B cell (primary cell): ENCODE results near the gene C2CD3. TPM values are rescaled to one million over a fixed set of nuclear protein-coding genes. Genes with fewer than 3 reads are reported as not detected.

Experiments
- ATAC-seq: fragments of 200-7000 bp; cut with Tn5 transposase; one replicate; pipeline ENCODE4 v1.10.0; 2021; ENCODE audit warnings: low read depth, mild to moderate bottlenecking, moderate number of reproducible peaks, moderate library complexity
- CTCF ChIA-PET: fragments of 350-600 bp; sonication (Branson Sonifier 250); formaldehyde crosslinking; loops from one replicate; lab custom pipeline; 2021; ENCODE audit warnings: antibody characterized with exemption, inconsistent platforms; lab: Charles Lee
- POLR2A ChIA-PET: fragments of 350-600 bp; sonication (Branson Sonifier 250); formaldehyde crosslinking; loops from one replicate; lab custom pipeline; 2021; ENCODE audit warnings: antibody characterized with exemption; lab: Charles Lee
- DNase-seq: peaks from one replicate; pipeline ENCODE4 v3.0.0; 2013
- H2AFZ ChIP-seq: 2 replicates; pipeline ENCODE4 v1.6.1; 2012; ENCODE audit warnings: mild to moderate bottlenecking, low read depth, low read length; ENCODE audit not compliant: insufficient read depth, poor library complexity, severe bottlenecking
- H3K27ac ChIP-seq, 2 donors: 1 replicate in 1 of 2; 2 replicates in 1 of 2; pipeline ENCODE4 v1.5.1; 2012 to 2013; ENCODE audit warnings: low read length in 2 of 2, mild to moderate bottlenecking in 2 of 2, moderate library complexity in 1 of 2
- H3K27me3 ChIP-seq, 4 experiments: fragments of 200-600 bp in 1 of 4; sonication (generic) in 1 of 4; replicated peaks in 1 of 4; 1 replicate in 2 of 4; 2 replicates in 2 of 4; pipeline versions ENCODE4 v1.6.1 to v1.7.0; 2013 to 2016; ENCODE audit warnings: low read length in 3 of 4, mild to moderate bottlenecking in 2 of 4, mixed read lengths in 1 of 4, moderate library complexity in 1 of 4; ENCODE audit not compliant: insufficient read depth in 4 of 4, control insufficient read depth in 3 of 4; ENCODE audit errors: control extremely low read depth in 1 of 4
- H3K36me3 ChIP-seq, 2 experiments: replicated peaks in 1 of 2; 1 replicate in 1 of 2; 2 replicates in 1 of 2; pipeline versions ENCODE4 v1.6.1 to v1.7.1; 2013; ENCODE audit warnings: low read length in 1 of 2; ENCODE audit not compliant: insufficient read depth in 2 of 2, control insufficient read depth in 1 of 2; ENCODE audit errors: control extremely low read depth in 1 of 2, extremely low read depth in 1 of 2
- H3K4me1 ChIP-seq, 2 donors: fragments of 200-600 bp in 1 of 2; sonication (generic) in 1 of 2; 1 replicate in 1 of 2; 2 replicates in 1 of 2; pipeline versions ENCODE4 v1.5.1 to v1.6.1; 2013 to 2017; ENCODE audit warnings: low read length in 2 of 2; ENCODE audit not compliant: control insufficient read depth in 2 of 2, insufficient read depth in 2 of 2
- H3K4me2 ChIP-seq: replicated peaks from 2 replicates; pipeline ENCODE3; 2012; ENCODE audit warnings: mild to moderate bottlenecking, low read depth, low read length; ENCODE audit not compliant: poor library complexity, severe bottlenecking
- H3K4me3 ChIP-seq, 5 experiments: fragments of 200-600 bp in 1 of 5; sonication (generic) in 1 of 5; 1 replicate in 3 of 5; 2 replicates in 2 of 5; pipeline versions ENCODE4 v1.5.1 to v1.7.0; 2011 to 2016; ENCODE audit warnings: low read length in 4 of 5, mild to moderate bottlenecking in 4 of 5, low read depth in 2 of 5, control low read depth in 1 of 5, moderate library complexity in 1 of 5; ENCODE audit not compliant: insufficient read depth in 1 of 5; ENCODE audit errors: control extremely low read depth in 1 of 5, extremely low read depth in 1 of 5
- H3K79me2 ChIP-seq: fragments of 200-600 bp; sonication (generic); one replicate; pipeline ENCODE4 v1.6.0; 2016; ENCODE audit warnings: low read length; ENCODE audit not compliant: control insufficient read depth, insufficient read depth
- H3K9ac ChIP-seq: fragments of 200-600 bp; sonication (generic); 2 replicates; pipeline ENCODE4 v1.6.1; 2017; ENCODE audit warnings: mild to moderate bottlenecking, low read length, moderate library complexity
- H3K9me3 ChIP-seq, 3 donors: one replicate each; pipeline versions ENCODE4 v1.6.1 to v1.7.1; 2013; ENCODE audit warnings: low read length in 2 of 3; ENCODE audit not compliant: control insufficient read depth in 2 of 3, insufficient read depth in 1 of 3; ENCODE audit errors: control extremely low read depth in 1 of 3
- H4K20me1 ChIP-seq: 2 replicates; pipeline ENCODE4 v1.6.0; 2012; ENCODE audit warnings: mild to moderate bottlenecking, low read length; ENCODE audit not compliant: insufficient read depth, control insufficient read depth, poor library complexity, severe bottlenecking
- H3K27ac Mint-ChIP-seq: one replicate; pipeline ENCODE4 v1.8.0; 2021; ENCODE audit warnings: mixed read lengths
- H3K27me3 Mint-ChIP-seq: one replicate; pipeline ENCODE4 v1.8.0; 2021; ENCODE audit warnings: mixed read lengths
- H3K4me1 Mint-ChIP-seq: one replicate; pipeline ENCODE4 v1.8.0; 2021; ENCODE audit warnings: mixed read lengths
- H3K4me3 Mint-ChIP-seq: one replicate; pipeline ENCODE4 v1.8.0; 2021; ENCODE audit warnings: mixed read lengths
- H3K9me3 Mint-ChIP-seq: one replicate; pipeline ENCODE4 v1.8.0; 2022; ENCODE audit warnings: mixed read lengths; ENCODE audit not compliant: insufficient read depth
- EZH2 ChIP-seq: IDR thresholded peaks from 2 replicates; pipeline ENCODE4 v1.6.1; 2012; ENCODE audit warnings: borderline replicate concordance, low read depth, mild to moderate bottlenecking, moderate library complexity, low read length; ENCODE audit not compliant: insufficient read depth, poor library complexity, severe bottlenecking
- WGBS: methylation state at CpG from one replicate; pipeline ENCODE4 v1.1.5; 2013; ENCODE audit warnings: missing lambda C conversion rate; ENCODE audit not compliant: insufficient coverage; 5-methylcytosine and 5-hydroxymethylcytosine counted together
- intact Hi-C: fragments of 100-400 bp; cut with micrococcal nuclease; formaldehyde crosslinking; loops from one replicate; pipeline ENCODE4 v1.10.0; 2022
- polyA plus RNA-seq: library from polyadenylated mRNA; depleted of rRNA; stranded (reverse); fragments of >200 nt; gene quantifications from 2 replicates; pipeline ENCODE4 v1.2.3, GENCODE V29; 2012
- total RNA-seq, 2 donors: library from RNA; stranded (reverse); fragments of 120-200 nt in 1 of 2; gene quantifications; 1 replicate in 1 of 2; 2 replicates in 1 of 2; pipeline versions ENCODE4 v1.2.3 to v1.2.4, GENCODE V29; 2013 to 2022
- TF ChIP-seq, protein P1 (sequence below): fragments of 200-600 bp; IDR thresholded peaks from one replicate; pipeline ENCODE4 v1.8.0; 2022; ENCODE audit warnings: antibody characterized with exemption, mild to moderate bottlenecking

Gene C2CD3
- total and polyA plus RNA-seq, 2 donors (not counting 1 experiment from before 2014, with no cell fraction given), result 19.8 to 69.0 TPM

- intact Hi-C loops, result no loop called here
- Mint-ChIP-seq H3K27me3 (no peaks in the 10 kb centered on the region), H3K9me3 (peaks cover 3% of the 10 kb centered on the region), H3K27ac (no peak overlapping the region), H3K4me1 (no peaks in the 10 kb centered on the region), H3K4me3 (no peak overlapping the region)
- Histone ChIP-seq H3K9me3 (no peaks in the 10 kb centered on the region), H3K4me3 (no peak overlapping the region), H4K20me1 (no peaks in the 10 kb centered on the region), H3K4me1 (no peaks in the 10 kb centered on the region), H2AFZ (no peak overlapping the region), H3K27ac (no peak overlapping the region), H3K36me3 (peaks cover 0 to 4% of the 10 kb centered on the region in 2 experiments), H3K27me3 (no peaks in the 10 kb centered on the region), H3K9ac (no peak overlapping the region), H3K79me2 (no peaks in the 10 kb centered on the region), H3K4me2 (no peak overlapping the region)
- POLR2A ChIA-PET, result no interaction called here
- CTCF ChIA-PET, result no interaction called here
- no peak for DNase-seq
- ATAC-seq, result no peak
- no peak for TF ChIP-seq EZH2
- TF ChIP-seq, protein P1, sequence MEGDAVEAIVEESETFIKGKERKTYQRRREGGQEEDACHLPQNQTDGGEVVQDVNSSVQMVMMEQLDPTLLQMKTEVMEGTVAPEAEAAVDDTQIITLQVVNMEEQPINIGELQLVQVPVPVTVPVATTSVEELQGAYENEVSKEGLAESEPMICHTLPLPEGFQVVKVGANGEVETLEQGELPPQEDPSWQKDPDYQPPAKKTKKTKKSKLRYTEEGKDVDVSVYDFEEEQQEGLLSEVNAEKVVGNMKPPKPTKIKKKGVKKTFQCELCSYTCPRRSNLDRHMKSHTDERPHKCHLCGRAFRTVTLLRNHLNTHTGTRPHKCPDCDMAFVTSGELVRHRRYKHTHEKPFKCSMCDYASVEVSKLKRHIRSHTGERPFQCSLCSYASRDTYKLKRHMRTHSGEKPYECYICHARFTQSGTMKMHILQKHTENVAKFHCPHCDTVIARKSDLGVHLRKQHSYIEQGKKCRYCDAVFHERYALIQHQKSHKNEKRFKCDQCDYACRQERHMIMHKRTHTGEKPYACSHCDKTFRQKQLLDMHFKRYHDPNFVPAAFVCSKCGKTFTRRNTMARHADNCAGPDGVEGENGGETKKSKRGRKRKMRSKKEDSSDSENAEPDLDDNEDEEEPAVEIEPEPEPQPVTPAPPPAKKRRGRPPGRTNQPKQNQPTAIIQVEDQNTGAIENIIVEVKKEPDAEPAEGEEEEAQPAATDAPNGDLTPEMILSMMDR, result no peak
Observed at GRCh38 chr11:74123008-74123448, 47.8 kb downstream of the C2CD3 start.

DNA sequence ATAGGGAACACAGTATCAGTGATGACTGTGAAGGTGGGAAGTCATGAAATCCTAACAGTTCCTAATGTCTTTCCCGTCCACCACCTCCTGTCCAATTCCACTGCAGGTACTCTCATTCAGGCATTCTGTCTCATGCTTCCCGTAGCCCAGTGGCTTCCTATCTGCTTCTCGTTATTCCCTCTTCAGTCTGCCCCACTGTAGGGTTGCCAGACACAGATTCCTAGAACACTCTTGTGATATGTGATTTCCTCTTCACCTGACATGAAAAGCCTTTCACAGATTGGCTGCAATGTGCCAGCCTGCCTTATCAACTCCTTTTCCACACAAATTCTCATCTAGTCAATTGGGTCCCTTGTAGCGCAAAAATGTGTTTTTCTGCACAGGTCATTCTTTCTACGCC lies 49.0 kb downstream of the C2CD3 start:
- ChIA-PET POLR2A (no interaction called here), CTCF (no interaction called here)

More for the DNA sequence above, 49.0 kb downstream of the C2CD3 start:
- H3K27ac ChIP-seq, result no peak overlapping the region
- H3K36me3 ChIP-seq, result peaks cover 0 to 4% of the 10 kb centered on the region in 2 experiments
- H3K27me3 ChIP-seq, result no peaks in the 10 kb centered on the region
- no peak overlapping the region for H3K9ac ChIP-seq
- TF ChIP-seq, protein P1, result no peak
- TF ChIP-seq EZH2, result no peak
- no peak overlapping the region for H3K4me3 ChIP-seq
- H3K9me3 ChIP-seq, result no peaks in the 10 kb centered on the region
- intact Hi-C loops, result no loop called here
- 100% methylated on average over 5 of the region's 5 CpGs for WGBS
- H3K4me1 Mint-ChIP-seq, result no peaks in the 10 kb centered on the region
- H3K79me2 ChIP-seq, result no peaks in the 10 kb centered on the region
- H3K4me1 ChIP-seq, result no peaks in the 10 kb centered on the region
- no peak for DNase-seq
- H3K27ac Mint-ChIP-seq, result no peak overlapping the region
- no peak for ATAC-seq
- peaks cover 3% of the 10 kb centered on the region for H3K9me3 Mint-ChIP-seq
- no peak overlapping the region for H2AFZ ChIP-seq
- H4K20me1 ChIP-seq, result no peaks in the 10 kb centered on the region
- H3K4me2 ChIP-seq, result no peak overlapping the region
- H3K4me3 Mint-ChIP-seq, result no peak overlapping the region
- H3K27me3 Mint-ChIP-seq, result no peaks in the 10 kb centered on the region
